Measurements from ENCODE around the gene GATAD2A.

The GATAD2A gene

GRCh38 chr19:19524053-19524452 is 118.6 kb downstream of the GATAD2A start:
- no peak for TF ChIP-seq CTCF (IDR thresholded peaks at IDR 0.05; ENCODE audit: low read depth, low read length, missing control alignments)
- Histone ChIP-seq H3K27ac (no peak overlapping the region), H3K36me3 (replicated peaks) (peaks cover 16% of the 10 kb centered on the region), H3K27me3 (replicated peaks) (no peaks in the 10 kb centered on the region), H3K4me3 (ENCODE audit: low read depth, low read length) (no peak overlapping the region)
- DNase-seq, result no peak
- in situ Hi-C loops (cut with HindIII; ENCODE audit: low pct_ligation_motif_present, low sequenced_read_pairs), result no loop called here

- H3K36me3 ChIP-seq (replicated peaks), result peaks cover 14% of the 10 kb centered on the region
- no peaks in the 10 kb centered on the region for H3K27me3 ChIP-seq (replicated peaks)
- H3K27ac ChIP-seq, result no peak overlapping the region
- in situ Hi-C loops (cut with HindIII; ENCODE audit: low pct_ligation_motif_present, low sequenced_read_pairs), result no loop called here
- H3K4me3 ChIP-seq (ENCODE audit: low read depth, low read length), result no peak overlapping the region
- peak; percentile 13 for TF ChIP-seq CTCF (IDR thresholded peaks at IDR 0.05; ENCODE audit: low read depth, low read length, missing control alignments)
- DNase-seq, result no peak
Measured at GRCh38 chr19:19525611-19526380, 120.3 kb downstream of the GATAD2A start.

- no peak for TF ChIP-seq CTCF (IDR thresholded peaks at IDR 0.05; ENCODE audit: low read depth, low read length, missing control alignments)
- no peak overlapping the region for H3K27ac ChIP-seq
- H3K4me3 ChIP-seq (ENCODE audit: low read depth, low read length), result no peak overlapping the region
- no peak for DNase-seq
- H3K36me3 ChIP-seq (replicated peaks), result peaks cover 13% of the 10 kb centered on the region
- H3K27me3 ChIP-seq (replicated peaks), result no peaks in the 10 kb centered on the region
- in situ Hi-C loops (cut with HindIII; ENCODE audit: low pct_ligation_motif_present, low sequenced_read_pairs), result no loop called here
Measured at GRCh38 chr19:19526581-19527370, 121.3 kb downstream of the GATAD2A start.

- Histone ChIP-seq H3K27me3 (replicated peaks) (no peaks in the 10 kb centered on the region), H3K36me3 (replicated peaks) (peaks cover 13% of the 10 kb centered on the region), H3K4me3 (ENCODE audit: low read depth, low read length) (no peak overlapping the region), H3K27ac (no peak overlapping the region)
- TF ChIP-seq CTCF (IDR thresholded peaks at IDR 0.05; ENCODE audit: low read depth, low read length, missing control alignments), result no peak
- no peak for DNase-seq
- in situ Hi-C loops (cut with HindIII; ENCODE audit: low pct_ligation_motif_present, low sequenced_read_pairs), result no loop called here
Measured at GRCh38 chr19:19527371-19527656, 121.8 kb downstream of the GATAD2A start.

- H3K36me3 ChIP-seq (replicated peaks), result peaks cover 13% of the 10 kb centered on the region
- no peak for TF ChIP-seq CTCF (IDR thresholded peaks at IDR 0.05; ENCODE audit: low read depth, low read length, missing control alignments)
- in situ Hi-C loops (cut with HindIII; ENCODE audit: low pct_ligation_motif_present, low sequenced_read_pairs), result no loop called here
Measured at GRCh38 chr19:19527674-19528625, 122.5 kb downstream of the GATAD2A start.

More at GRCh38 chr19:19527674-19528625, 122.5 kb downstream of the GATAD2A start:
- no peak for DNase-seq
- Histone ChIP-seq H3K27me3 (replicated peaks) (no peaks in the 10 kb centered on the region), H3K4me3 (ENCODE audit: low read depth, low read length) (no peak overlapping the region), H3K27ac (no peak overlapping the region)

All from brain microvascular endothelial cell (primary cell).